Ureter (tissue), 1 donor: ENCODE measurements around the gene UBE2D2. TPM values are rescaled to one million over a fixed set of nuclear protein-coding genes. Genes with fewer than 3 reads are reported as not detected.

ENCODE experiments used
- DNase-seq: peaks from one replicate; pipeline ENCODE4 v3.0.0-alpha.2; 2020; ENCODE audit warnings: low spot score
- total RNA-seq: library from RNA; stranded (reverse); gene quantifications from one replicate; pipeline ENCODE4 v1.2.4, GENCODE V29; 2023
- donor health status: DM: yes; HTN: yes; CAD: no.

Gene UBE2D2
- total RNA-seq, 1 donor from 2014 or later = 180 TPM

GRCh38 chr5:139676406-139676805 is 115.3 kb downstream of the UBE2D2 start:
- DNase-seq = no peak

GRCh38 chr5:139676951-139677735 is 116.0 kb downstream of the UBE2D2 start:
- DNase-seq = no peak

Other genes with a start within 250 kb of the UBE2D2 start
- gene PAIP2, start 219.5 kb upstream of the UBE2D2 start, total RNA-seq = 75.6 TPM
- gene SLC23A1, start 178.0 kb upstream of the UBE2D2 start, total RNA-seq = 0.65 TPM
- 12.9 TPM for gene MZB1, start 171.4 kb upstream of the UBE2D2 start, total RNA-seq
- gene PROB1, start 166.2 kb upstream of the UBE2D2 start, total RNA-seq = 2.4 TPM
- gene SPATA24, start 157.2 kb upstream of the UBE2D2 start, total RNA-seq = 7.8 TPM
- 10.3 TPM for gene DNAJC18, start 121.8 kb upstream of the UBE2D2 start, total RNA-seq
- gene ECSCR, start 98.6 kb upstream of the UBE2D2 start, total RNA-seq = 31.1 TPM
- not detected for gene SMIM33, start 90.3 kb upstream of the UBE2D2 start, total RNA-seq
- gene STING1, start 78.6 kb upstream of the UBE2D2 start, total RNA-seq = 71.5 TPM
- gene CXXC5, start 87.0 kb downstream of the UBE2D2 start, total RNA-seq = 28.7 TPM
- 0.21 TPM for gene PSD2, start 234.5 kb downstream of the UBE2D2 start, total RNA-seq